A549 (cell line): Measurements from ENCODE around the gene HEXIM2. TPM values are rescaled to one million over a fixed set of nuclear protein-coding genes. Genes with fewer than 3 reads are reported as not detected.

Source experiments
- ATAC-seq, 2 experiments: fragments of 200-7000 bp in 1 of 2; fragments of >200 bp in 1 of 2; cut with Nextera tagmentation in 1 of 2; cut with Tn5 transposase in 1 of 2; 3 replicates each; pipeline versions ENCODE4 v1.8.0 to v1.9.1; 2018 to 2020; ENCODE audit warnings: mild to moderate bottlenecking in 1 of 2, moderate library complexity in 1 of 2
- CTCF ChIA-PET: fragments of 300-600 bp; sonication (Branson Sonifier 250); formaldehyde crosslinking; extraction: SDS; loops from one replicate; lab custom pipeline; 2021; ENCODE audit warnings: antibody characterized with exemption, inconsistent platforms; lab: Yijun Ruan, JAX
- POLR2A ChIA-PET: fragments of 350-600 bp; formaldehyde crosslinking; extraction: SDS; loops from one replicate; lab custom pipeline; 2021; ENCODE audit warnings: antibody characterized with exemption, inconsistent platforms; lab: Yijun Ruan, JAX
- DNase-seq, 2 experiments: peaks; one replicate each; pipeline versions ENCODE4 v3.0.0 to v3.0.0-alpha.2; 2011 to 2016; ENCODE audit warnings: low read depth in 1 of 2, low spot score in 1 of 2
- FAIRE-seq: peaks from 2 replicates; lab custom pipeline; 2011; peaks lifted over from hg19 to GRCh38; lab: Jason Lieb, UNC
- H3K27ac ChIP-seq, 2 experiments: fragments of >200 bp; sonication (Bioruptor Twin); formaldehyde crosslinking; 3 replicates each; pipeline ENCODE4 v1.5.1; 2016 to 2017
- H3K4me1 ChIP-seq: fragments of >200 bp; sonication (Bioruptor Twin); formaldehyde crosslinking; 3 replicates; pipeline ENCODE4 v1.6.1; 2016
- H3K4me2 ChIP-seq: fragments of >200 bp; sonication (Bioruptor Twin); formaldehyde crosslinking; 3 replicates; pipeline ENCODE4 v1.6.1; 2016
- H3K4me3 ChIP-seq: fragments of >200 bp; sonication (Bioruptor Twin); formaldehyde crosslinking; 3 replicates; pipeline ENCODE4 v1.5.1; 2016
- H3K9me3 ChIP-seq: fragments of >200 bp; sonication (Bioruptor Twin); formaldehyde crosslinking; 3 replicates; pipeline ENCODE4 v1.6.1; 2016
- BHLHE40 ChIP-seq: IDR thresholded peaks from 2 replicates; pipeline ENCODE4 v1.6.1; 2012; ENCODE audit warnings: low read depth, low read length, inconsistent platforms
- CBX2 ChIP-seq: fragments of 200-600 bp; sonication (generic); IDR thresholded peaks from 2 replicates; pipeline ENCODE4 v1.6.1; 2016; ENCODE audit warnings: low read depth, mild to moderate bottlenecking, borderline replicate concordance
- CEBPB ChIP-seq, 2 experiments: fragments of >200 bp in 1 of 2; sonication (Bioruptor Twin) in 1 of 2; formaldehyde crosslinking in 1 of 2; IDR thresholded peaks; 2 replicates each; pipeline ENCODE4 v1.6.1; 2012 to 2016
- CHD4 ChIP-seq: fragments of 200-600 bp; sonication (generic); IDR thresholded peaks from 2 replicates; pipeline ENCODE4 v1.6.1; 2016; ENCODE audit warnings: antibody characterized with exemption, mild to moderate bottlenecking, borderline replicate concordance
- EHF ChIP-seq: fragments of 250-450 bp; sonication (Bioruptor Pico); IDR thresholded peaks from 2 replicates; pipeline ENCODE4 v1.5.0; 2020; ENCODE audit warnings: mild to moderate bottlenecking
- ESRRA ChIP-seq: fragments of 150-350 bp; IDR thresholded peaks from 2 replicates; pipeline ENCODE4 v1.6.1; 2014; ENCODE audit warnings: mild to moderate bottlenecking, low read length, borderline replicate concordance
- FOSB ChIP-seq: fragments of 250-450 bp; sonication (Bioruptor Pico); IDR thresholded peaks from 2 replicates; pipeline ENCODE4 v1.5.0; 2020; ENCODE audit warnings: mild to moderate bottlenecking, moderate library complexity
- HDAC2 ChIP-seq: fragments of 200-600 bp; sonication (generic); IDR thresholded peaks from 2 replicates; pipeline ENCODE4 v1.6.1; 2016
- HOXA7 ChIP-seq: fragments of 250-450 bp; sonication (Bioruptor Pico); IDR thresholded peaks from 2 replicates; pipeline ENCODE4 v1.5.0; 2020; ENCODE audit warnings: mild to moderate bottlenecking, moderate library complexity
- HOXB13 ChIP-seq: fragments of 250-450 bp; sonication (Bioruptor Pico); IDR thresholded peaks from 2 replicates; pipeline ENCODE4 v1.5.0; 2020; ENCODE audit warnings: low read depth, mild to moderate bottlenecking, moderate library complexity
- HOXB5 ChIP-seq: fragments of 250-450 bp; sonication (Bioruptor Pico); IDR thresholded peaks from 2 replicates; pipeline ENCODE4 v1.5.0; 2020; ENCODE audit warnings: mild to moderate bottlenecking, moderate library complexity
- KDM5A ChIP-seq: fragments of 200-600 bp; sonication (generic); IDR thresholded peaks from 2 replicates; pipeline ENCODE4 v1.6.1; 2016; ENCODE audit warnings: antibody characterized with exemption, mild to moderate bottlenecking
- MAZ ChIP-seq: fragments of 150-350 bp; IDR thresholded peaks from 2 replicates; pipeline ENCODE4 v1.6.1; 2014; ENCODE audit warnings: antibody characterized with exemption, low read depth, low read length, borderline replicate concordance
- MYC ChIP-seq: IDR thresholded peaks from 2 replicates; pipeline ENCODE4 v1.6.1; 2012; ENCODE audit warnings: mild to moderate bottlenecking, inconsistent platforms, low read length, improper control_type of control experiment, borderline replicate concordance
- POLR2AphosphoS2 ChIP-seq: conservative IDR thresholded peaks from 2 replicates; pipeline ENCODE4 v1.6.1; 2012; ENCODE audit warnings: low read length, improper control_type of control experiment, inconsistent platforms
- RAD21 ChIP-seq, 2 experiments: fragments of >200 bp in 1 of 2; sonication (Bioruptor Twin) in 1 of 2; formaldehyde crosslinking in 1 of 2; IDR thresholded peaks in 1 of 2; conservative IDR thresholded peaks in 1 of 2; 2 replicates in 1 of 2; 3 replicates in 1 of 2; pipeline ENCODE4 v1.6.1; 2012 to 2018; ENCODE audit warnings: inconsistent platforms in 1 of 2
- RARB ChIP-seq: fragments of 250-450 bp; sonication (Bioruptor Pico); IDR thresholded peaks from 2 replicates; pipeline ENCODE4 v1.8.0; 2021; ENCODE audit warnings: mild to moderate bottlenecking, moderate library complexity
- TP53 ChIP-seq: fragments of 250-450 bp; sonication (Bioruptor Pico); IDR thresholded peaks from 2 replicates; pipeline ENCODE4 v1.5.0; 2021; ENCODE audit warnings: mild to moderate bottlenecking, moderate library complexity
- ZC3H11A ChIP-seq: fragments of 450-650 bp; IDR thresholded peaks from 2 replicates; pipeline ENCODE4 v1.6.1; 2014; ENCODE audit warnings: antibody characterized with exemption, mild to moderate bottlenecking
- WGBS: methylation state at CpG from one replicate; pipeline ENCODE4 v1.1.6; 2017; ENCODE audit errors: missing lambda C conversion rate; 5-methylcytosine and 5-hydroxymethylcytosine counted together
- polyA plus RNA-seq, 4 experiments: library from polyadenylated mRNA; depleted of rRNA in 3 of 4; stranded (reverse); fragments of >200 nt; fragmentation: RNase III in 1 of 4; extraction: RNeasy Plus Mini Kit Qiagen cat#74134 plus additional on column Dnase treatment in 1 of 4; gene quantifications; 2 replicates in 3 of 4; 3 replicates in 1 of 4; pipeline ENCODE4 v1.2.3, GENCODE V29; 2011 to 2017
- TF ChIP-seq, protein P1 (sequence below): fragments of >200 bp; sonication (Bioruptor Twin); formaldehyde crosslinking; IDR thresholded peaks from 3 replicates; pipeline ENCODE4 v1.6.1; 2016
- TF ChIP-seq, protein P2 (sequence below): fragments of 450-650 bp; IDR thresholded peaks from 2 replicates; pipeline ENCODE4 v1.6.1; 2014; ENCODE audit warnings: antibody characterized with exemption
- TF ChIP-seq, protein P3 (sequence below): fragments of >200 bp; sonication (Bioruptor Twin); formaldehyde crosslinking; IDR thresholded peaks from 3 replicates; pipeline ENCODE4 v1.5.1; 2016
- TF ChIP-seq, protein P4 (sequence below): fragments of >200 bp; sonication (Bioruptor Twin); formaldehyde crosslinking; IDR thresholded peaks from 2 replicates; pipeline ENCODE4 v1.6.1; 2016
- TF ChIP-seq, protein P5 (sequence below): IDR thresholded peaks from 2 replicates; pipeline ENCODE4 v1.6.1; 2012; ENCODE audit warnings: low read depth, borderline replicate concordance
- TF ChIP-seq, protein P6 (sequence below): IDR thresholded peaks from 2 replicates; pipeline ENCODE4 v1.6.1; 2012

HEXIM2 gene
- polyA plus RNA-seq, 2 of the 4 experiments (the other 2 are of a cell fraction): 15.5 to 23.1 TPM

DNA sequence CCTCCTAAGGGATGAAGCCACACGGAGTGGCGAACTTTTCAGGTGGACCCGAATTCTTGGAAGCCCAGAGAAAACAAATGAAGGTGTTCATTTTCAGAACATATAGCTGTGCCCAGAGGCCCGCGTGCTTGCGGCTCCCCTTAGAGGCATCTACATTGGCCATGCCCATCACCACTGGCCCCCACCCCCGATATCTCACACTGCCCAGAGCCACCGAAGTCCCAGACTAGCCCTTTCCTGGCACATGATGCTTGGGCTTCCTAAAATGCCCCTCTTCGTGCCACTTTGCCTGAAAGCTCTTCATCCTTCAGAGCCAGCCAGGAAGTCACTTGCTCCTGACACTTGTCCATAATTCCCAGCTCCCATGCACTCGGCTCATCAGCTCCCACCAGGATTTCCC, 15.5 kb upstream of the HEXIM2 start (continued):
- TF ChIP-seq, protein P1, sequence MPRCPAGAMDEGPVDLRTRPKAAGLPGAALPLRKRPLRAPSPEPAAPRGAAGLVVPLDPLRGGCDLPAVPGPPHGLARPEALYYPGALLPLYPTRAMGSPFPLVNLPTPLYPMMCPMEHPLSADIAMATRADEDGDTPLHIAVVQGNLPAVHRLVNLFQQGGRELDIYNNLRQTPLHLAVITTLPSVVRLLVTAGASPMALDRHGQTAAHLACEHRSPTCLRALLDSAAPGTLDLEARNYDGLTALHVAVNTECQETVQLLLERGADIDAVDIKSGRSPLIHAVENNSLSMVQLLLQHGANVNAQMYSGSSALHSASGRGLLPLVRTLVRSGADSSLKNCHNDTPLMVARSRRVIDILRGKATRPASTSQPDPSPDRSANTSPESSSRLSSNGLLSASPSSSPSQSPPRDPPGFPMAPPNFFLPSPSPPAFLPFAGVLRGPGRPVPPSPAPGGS: no peak
- TF ChIP-seq CHD4: no peak

DNA sequence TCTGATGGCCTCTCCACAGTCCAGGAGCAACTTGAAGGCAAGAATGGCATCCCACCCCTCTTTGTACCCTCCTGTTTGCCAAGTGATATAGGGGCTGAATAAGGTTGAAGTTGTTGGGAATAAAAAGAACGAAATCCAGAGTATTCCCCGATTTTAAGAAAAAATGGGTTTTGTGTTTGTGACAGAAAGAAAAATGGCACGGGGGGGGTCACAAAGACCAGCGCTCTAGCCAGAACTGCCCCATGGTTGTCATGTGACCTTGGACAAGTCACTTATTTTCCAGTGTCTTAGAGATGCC, 15.1 kb upstream of the HEXIM2 start:
- no peak for ATAC-seq
- TF ChIP-seq TP53 (CRISPR knock-in tag) (no peak), POLR2AphosphoS2 (no peak), MAZ (no peak), CBX2 (no peak)
- TF ChIP-seq, protein P2, sequence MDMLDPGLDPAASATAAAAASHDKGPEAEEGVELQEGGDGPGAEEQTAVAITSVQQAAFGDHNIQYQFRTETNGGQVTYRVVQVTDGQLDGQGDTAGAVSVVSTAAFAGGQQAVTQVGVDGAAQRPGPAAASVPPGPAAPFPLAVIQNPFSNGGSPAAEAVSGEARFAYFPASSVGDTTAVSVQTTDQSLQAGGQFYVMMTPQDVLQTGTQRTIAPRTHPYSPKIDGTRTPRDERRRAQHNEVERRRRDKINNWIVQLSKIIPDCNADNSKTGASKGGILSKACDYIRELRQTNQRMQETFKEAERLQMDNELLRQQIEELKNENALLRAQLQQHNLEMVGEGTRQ: no peak; the same call in 1 of the 2 replicates
- TF ChIP-seq, protein P3, sequence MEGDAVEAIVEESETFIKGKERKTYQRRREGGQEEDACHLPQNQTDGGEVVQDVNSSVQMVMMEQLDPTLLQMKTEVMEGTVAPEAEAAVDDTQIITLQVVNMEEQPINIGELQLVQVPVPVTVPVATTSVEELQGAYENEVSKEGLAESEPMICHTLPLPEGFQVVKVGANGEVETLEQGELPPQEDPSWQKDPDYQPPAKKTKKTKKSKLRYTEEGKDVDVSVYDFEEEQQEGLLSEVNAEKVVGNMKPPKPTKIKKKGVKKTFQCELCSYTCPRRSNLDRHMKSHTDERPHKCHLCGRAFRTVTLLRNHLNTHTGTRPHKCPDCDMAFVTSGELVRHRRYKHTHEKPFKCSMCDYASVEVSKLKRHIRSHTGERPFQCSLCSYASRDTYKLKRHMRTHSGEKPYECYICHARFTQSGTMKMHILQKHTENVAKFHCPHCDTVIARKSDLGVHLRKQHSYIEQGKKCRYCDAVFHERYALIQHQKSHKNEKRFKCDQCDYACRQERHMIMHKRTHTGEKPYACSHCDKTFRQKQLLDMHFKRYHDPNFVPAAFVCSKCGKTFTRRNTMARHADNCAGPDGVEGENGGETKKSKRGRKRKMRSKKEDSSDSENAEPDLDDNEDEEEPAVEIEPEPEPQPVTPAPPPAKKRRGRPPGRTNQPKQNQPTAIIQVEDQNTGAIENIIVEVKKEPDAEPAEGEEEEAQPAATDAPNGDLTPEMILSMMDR: no peak
- TF ChIP-seq, protein P4, sequence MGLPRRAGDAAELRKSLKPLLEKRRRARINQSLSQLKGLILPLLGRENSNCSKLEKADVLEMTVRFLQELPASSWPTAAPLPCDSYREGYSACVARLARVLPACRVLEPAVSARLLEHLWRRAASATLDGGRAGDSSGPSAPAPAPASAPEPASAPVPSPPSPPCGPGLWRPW: no peak
- TF ChIP-seq, protein P5, sequence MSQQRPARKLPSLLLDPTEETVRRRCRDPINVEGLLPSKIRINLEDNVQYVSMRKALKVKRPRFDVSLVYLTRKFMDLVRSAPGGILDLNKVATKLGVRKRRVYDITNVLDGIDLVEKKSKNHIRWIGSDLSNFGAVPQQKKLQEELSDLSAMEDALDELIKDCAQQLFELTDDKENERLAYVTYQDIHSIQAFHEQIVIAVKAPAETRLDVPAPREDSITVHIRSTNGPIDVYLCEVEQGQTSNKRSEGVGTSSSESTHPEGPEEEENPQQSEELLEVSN: no peak
- ChIA-PET CTCF (interaction anchor here (0.9 to 43.5 kb wide), 4 partner anchors 10 to 66 kb away, joined by 3 to 2147 read pairs (median 37); partner anchors contain the start of genes ACBD4, FMNL1 and PLCD3), POLR2A (interaction anchor here (0.7 kb wide), 1 partner anchor 15 kb away, joined by 3 read pairs; the partner anchor contains the start of gene HEXIM2)
- 87% methylated on average over 4 of the region's 4 CpGs for WGBS
- Histone ChIP-seq H3K27ac (peak overlapping the region; percentile 97 to 98), H3K4me2 (peak overlapping the region; percentile 93), H3K4me3 (peak overlapping the region; percentile 61), H3K4me1 (peaks cover 15% of the 10 kb centered on the region), H3K9me3 (no peaks in the 10 kb centered on the region)
- no peak for FAIRE-seq
- DNase-seq: no peak

DNA sequence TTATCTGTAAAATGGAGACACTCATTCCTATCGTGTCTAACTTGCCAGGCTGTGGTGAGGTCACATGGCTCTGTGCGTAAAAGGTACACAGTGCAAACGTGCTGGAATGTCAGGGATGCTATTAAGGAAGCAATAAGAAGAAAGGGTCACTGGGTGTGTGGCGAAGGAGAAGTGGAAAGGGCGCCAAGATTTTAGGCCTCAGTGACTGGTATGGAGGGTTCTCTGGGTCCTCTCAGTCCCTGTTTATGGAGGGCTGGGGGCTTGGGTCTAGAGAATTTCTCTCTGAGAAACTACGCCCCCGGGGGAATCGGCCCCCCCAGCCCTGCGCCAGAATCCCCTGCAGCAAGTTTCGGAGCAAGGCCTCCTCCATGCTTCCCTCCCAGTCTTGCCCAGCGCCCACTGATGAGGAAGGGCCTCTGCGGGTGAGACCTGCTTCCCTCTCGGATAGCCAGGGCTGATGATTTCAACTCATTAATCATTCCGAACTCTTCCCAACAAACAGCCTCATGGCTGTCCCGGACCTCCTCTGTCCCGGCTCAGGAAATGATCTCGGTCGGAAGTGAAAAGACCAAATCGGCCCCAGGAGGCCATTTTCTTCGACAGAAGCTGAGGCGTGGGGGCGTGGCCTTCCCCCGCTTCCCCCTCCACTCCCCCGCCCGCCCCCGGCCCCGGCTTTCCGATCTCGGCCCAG, 14.6 kb upstream of the HEXIM2 start:
- Histone ChIP-seq H3K4me3 (peak overlapping the region; percentile 61), H3K9me3 (no peaks in the 10 kb centered on the region), H3K4me1 (peaks cover 18% of the 10 kb centered on the region), H3K4me2 (peak overlapping the region; percentile 93), H3K27ac (peak overlapping the region; percentile 97 to 98)
- ChIA-PET POLR2A (interaction anchor here (0.5 to 7.5 kb wide), 17 partner anchors 10 to 500 kb away, joined by 3 to 404 read pairs (median 13); partner anchors contain the start of genes ACBD4, HEXIM2, NMT1 and PLCD3), CTCF (interaction anchor here (1.3 to 43.5 kb wide), 6 partner anchors 11 to 279 kb away, joined by 3 to 2147 read pairs (median 301); partner anchors contain the start of genes ACBD4, FMNL1, HEXIM2 and PLCD3)
- FAIRE-seq (no peak), DNase-seq (peak; percentile 66 to 83), ATAC-seq (peak; percentile 14 to 27)
- 14% methylated on average over 22 of the region's 29 CpGs for WGBS
- TF ChIP-seq RAD21 (conservative IDR thresholded peaks at IDR 0.05 in 1 of 2, IDR thresholded peaks at IDR 0.05 in 1 of 2) (no peak), ESRRA (no peak), ZC3H11A (no peak), HOXA7 (CRISPR knock-in tag) (peak; percentile 76; the same call in 1 of the 2 replicates), KDM5A (0 out of 2 replicates have a peak, but pooled peaks have one; percentile 30), CEBPB (IDR thresholded peaks at IDR 0.05) (no peak), HOXB5 (CRISPR knock-in tag) (peak; percentile 83; the same call in 1 of the 2 replicates), EHF (CRISPR knock-in tag) (peak; percentile 77), HDAC2 (no peak), FOSB (CRISPR knock-in tag) (0 out of 2 replicates have a peak, but pooled peaks have one; percentile 61), HOXB13 (CRISPR knock-in tag) (peak; percentile 94), MYC (no peak; the same call in 1 of the 2 replicates), RARB (peak; percentile 42; the same call in 1 of the 2 replicates), BHLHE40 (peak; percentile 80)
- TF ChIP-seq, protein P5: 0 out of 2 replicates have a peak, but pooled peaks have one; percentile 38
- TF ChIP-seq, protein P6, sequence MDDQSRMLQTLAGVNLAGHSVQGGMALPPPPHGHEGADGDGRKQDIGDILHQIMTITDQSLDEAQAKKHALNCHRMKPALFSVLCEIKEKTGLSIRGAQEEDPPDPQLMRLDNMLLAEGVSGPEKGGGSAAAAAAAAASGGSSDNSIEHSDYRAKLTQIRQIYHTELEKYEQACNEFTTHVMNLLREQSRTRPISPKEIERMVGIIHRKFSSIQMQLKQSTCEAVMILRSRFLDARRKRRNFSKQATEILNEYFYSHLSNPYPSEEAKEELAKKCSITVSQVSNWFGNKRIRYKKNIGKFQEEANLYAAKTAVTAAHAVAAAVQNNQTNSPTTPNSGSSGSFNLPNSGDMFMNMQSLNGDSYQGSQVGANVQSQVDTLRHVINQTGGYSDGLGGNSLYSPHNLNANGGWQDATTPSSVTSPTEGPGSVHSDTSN: no peak
- TF ChIP-seq, protein P2: peak; percentile 81; the same call in 1 of the 2 replicates
